Heart left ventricle (tissue), 13 donors: ENCODE data around the gene RBMS3.

ENCODE experiments used
- POLR2A ChIP-seq, 2 donors: fragments of 450-650 bp; IDR thresholded peaks; one replicate each; pipeline ENCODE4 v1.6.1; 2017; ENCODE audit warnings: antibody characterized with exemption in 2 of 2, mild to moderate bottlenecking in 2 of 2, moderate library complexity in 2 of 2
- TF ChIP-seq, protein P1 (sequence below), 12 donors: fragments of 200-600 bp; sonication (generic) in 4 of 12; IDR thresholded peaks; one replicate each; pipeline versions ENCODE4 v1.5.0 to v1.8.0; 2018 to 2022; ENCODE audit warnings: antibody characterized with exemption in 12 of 12, mild to moderate bottlenecking in 5 of 12
- donor health status: ischemic (EF 13 %, LVEDD 7.1; RV severe dilation, severe dysfunction).
- donor health status: DM: no; HTN: yes; CAD: no.
- donor health status: DM: no; HTN: no; CAD: no.
- donor health status: ischemic (EF 25% LVEDD 6.9; RV normal size, moderate dysfunction).
- donor health status: ischemic (EF 25% LVEDD 5.7; RV mildly dilated, moderate dysfunction).
- donor health status: ischemic (EF 35%, LVEDD 5.7; RV mildly dilated, moderate dysfunction).
- donor health status: nonischemic (EF 11% LVEDD 7.7; RV severe dilation, severe dysfunction).
- donor health status: DM: yes; HTN: yes; CAD: no.
- donor health status: PGD.
- donor health status: ischemic (EF 29% LVEDD 5.4; RV normal size, mild dysfunction).
- donor health status: nonischemic (EF 23%, LVEDD 6.1; RV moderate dilation, normal function).

- TF ChIP-seq, protein P1, sequence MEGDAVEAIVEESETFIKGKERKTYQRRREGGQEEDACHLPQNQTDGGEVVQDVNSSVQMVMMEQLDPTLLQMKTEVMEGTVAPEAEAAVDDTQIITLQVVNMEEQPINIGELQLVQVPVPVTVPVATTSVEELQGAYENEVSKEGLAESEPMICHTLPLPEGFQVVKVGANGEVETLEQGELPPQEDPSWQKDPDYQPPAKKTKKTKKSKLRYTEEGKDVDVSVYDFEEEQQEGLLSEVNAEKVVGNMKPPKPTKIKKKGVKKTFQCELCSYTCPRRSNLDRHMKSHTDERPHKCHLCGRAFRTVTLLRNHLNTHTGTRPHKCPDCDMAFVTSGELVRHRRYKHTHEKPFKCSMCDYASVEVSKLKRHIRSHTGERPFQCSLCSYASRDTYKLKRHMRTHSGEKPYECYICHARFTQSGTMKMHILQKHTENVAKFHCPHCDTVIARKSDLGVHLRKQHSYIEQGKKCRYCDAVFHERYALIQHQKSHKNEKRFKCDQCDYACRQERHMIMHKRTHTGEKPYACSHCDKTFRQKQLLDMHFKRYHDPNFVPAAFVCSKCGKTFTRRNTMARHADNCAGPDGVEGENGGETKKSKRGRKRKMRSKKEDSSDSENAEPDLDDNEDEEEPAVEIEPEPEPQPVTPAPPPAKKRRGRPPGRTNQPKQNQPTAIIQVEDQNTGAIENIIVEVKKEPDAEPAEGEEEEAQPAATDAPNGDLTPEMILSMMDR (IDR thresholded peaks at IDR 0.05) = no peak
- TF ChIP-seq POLR2A (IDR thresholded peaks at IDR 0.05) = no peak
Observed at GRCh38 chr3:30003741-30004140, 722.9 kb downstream of the RBMS3 start.
